ENCODE data around the gene CNPY2.
"Not testable (repeated sequence)": the region's sequence is repeated elsewhere in the genome, so short reads cannot be mapped to it uniquely, and the experiment has no call there.

Gene CNPY2

GRCh38 chr12:56296295-56296694, 19.5 kb downstream of the CNPY2 start:
- Histone ChIP-seq H3K4me1 (peaks cover 41 to 53% (median 44%) of the 10 kb centered on the region in 10 experiments), H3K4me3 (peak overlapping the region in 4 of 10 experiments; percentile 19 to 28 (median 25); a peak in 4 of 20 replicates), H3K9ac (peak overlapping the region in 8 of 11 experiments; percentile 5 to 61 (median 48); a peak in 13 of 22 replicates), H3K36me3 (peaks cover 38 to 79% (median 67%) of the 10 kb centered on the region in 11 experiments), H3K27me3 (no peaks in the 10 kb centered on the region), H3K9me3 (replicated peaks in 1 of 11) (no peaks in the 10 kb centered on the region), H4K20me1 (peaks cover 49 to 88% (median 79%) of the 10 kb centered on the region in 11 experiments; a peak in 21 of 22 replicates), H3K27ac (peak overlapping the region in 8 of 11 experiments; percentile 9 to 94 (median 52); a peak in 13 of 22 replicates), H3K4me2 (peak overlapping the region; percentile 87 to 98 (median 94))
- TF ChIP-seq Cebpa-rat (IDR thresholded peaks at IDR 0.05): peak in 1 of 11 experiments; percentile 56; a peak in 2 of 22 replicates

- Histone ChIP-seq H3K4me1 (peaks cover 30 to 39% (median 34%) of the 10 kb centered on the region in 10 experiments), H3K27ac (0 out of 22 replicates have a peak overlapping the region, but pooled peaks of 1 of the 11 experiments have one; percentile 20), H3K4me3 (no peak overlapping the region), H3K9me3 (replicated peaks in 1 of 11) (no peaks in the 10 kb centered on the region), H3K27me3 (no peaks in the 10 kb centered on the region), H3K36me3 (peaks cover 54 to 100% (median 89%) of the 10 kb centered on the region in 11 experiments), H3K4me2 (no peak overlapping the region), H4K20me1 (peaks cover 56 to 100% (median 99%) of the 10 kb centered on the region in 11 experiments; a peak in 21 of 22 replicates), H3K9ac (no peak overlapping the region)
- TF ChIP-seq Cebpa-rat (IDR thresholded peaks at IDR 0.05): no peak
Measured at GRCh38 chr12:56293795-56294194, 22.0 kb downstream of the CNPY2 start.

- Histone ChIP-seq H4K20me1 (peaks cover 35 to 91% (median 83%) of the 10 kb centered on the region in 11 experiments; a peak in 21 of 22 replicates), H3K4me2 (peak overlapping the region in 2 of 11 experiments; percentile 28 to 43; a peak in 4 of 22 replicates), H3K4me1 (peaks cover 0 to 15% (median 6%) of the 10 kb centered on the region in 10 experiments; a peak in 7 of 20 replicates), H3K27ac (peak overlapping the region in 1 of 11 experiments; percentile 14; a peak in 1 of 22 replicates), H3K4me3 (no peak overlapping the region), H3K9ac (peak overlapping the region in 1 of 11 experiments; percentile 15; a peak in 1 of 22 replicates), H3K36me3 (peaks cover 76 to 100% (median 98%) of the 10 kb centered on the region in 11 experiments), H3K27me3 (no peaks in the 10 kb centered on the region), H3K9me3 (replicated peaks in 1 of 11) (no peaks in the 10 kb centered on the region)
- no peak for TF ChIP-seq Cebpa-rat (IDR thresholded peaks at IDR 0.05)
Measured at GRCh38 chr12:56288705-56289387, 26.9 kb downstream of the CNPY2 start.

GRCh38 chr12:56286044-56286830, 29.6 kb downstream of the CNPY2 start:
- Histone ChIP-seq H3K36me3 (peaks cover 81 to 100% (median 98%) of the 10 kb centered on the region in 11 experiments), H3K9ac (no peak overlapping the region), H4K20me1 (peaks cover 14 to 78% (median 63%) of the 10 kb centered on the region in 11 experiments; a peak in 21 of 22 replicates), H3K4me3 (no peak overlapping the region), H3K9me3 (replicated peaks in 1 of 11) (no peaks in the 10 kb centered on the region), H3K4me2 (no peak overlapping the region), H3K27ac (no peak overlapping the region), H3K27me3 (no peaks in the 10 kb centered on the region), H3K4me1 (peaks cover 0 to 15% (median 3%) of the 10 kb centered on the region in 10 experiments; a peak in 7 of 20 replicates)
- TF ChIP-seq Cebpa-rat (IDR thresholded peaks at IDR 0.05): no peak

GRCh38 chr12:56284263-56284662, 31.5 kb downstream of the CNPY2 start:
- not testable (repeated sequence) for H3K4me2 ChIP-seq; H3K27me3 ChIP-seq; H3K4me3 ChIP-seq; H3K9me3 ChIP-seq (replicated peaks in 1 of 11); H3K27ac ChIP-seq; H3K9ac ChIP-seq
- peaks cover 86 to 100% (median 98%) of the 10 kb centered on the region in 11 experiments for H3K36me3 ChIP-seq
- H3K4me1 ChIP-seq: peaks cover 0 to 12% (median 3%) of the 10 kb centered on the region in 10 experiments; a peak in 7 of 20 replicates
- H4K20me1 ChIP-seq: peaks cover 6 to 73% (median 45%) of the 10 kb centered on the region in 11 experiments; a peak in 21 of 22 replicates

- TF ChIP-seq Cebpa-rat (IDR thresholded peaks at IDR 0.05): no peak
- Histone ChIP-seq H4K20me1 (peaks cover 0 to 64% (median 29%) of the 10 kb centered on the region in 11 experiments; a peak in 21 of 22 replicates), H3K27ac (no peak overlapping the region), H3K27me3 (no peaks in the 10 kb centered on the region), H3K9ac (no peak overlapping the region), H3K36me3 (peaks cover 91 to 100% (median 100%) of the 10 kb centered on the region in 11 experiments), H3K4me3 (no peak overlapping the region), H3K4me2 (no peak overlapping the region), H3K9me3 (replicated peaks in 1 of 11) (no peaks in the 10 kb centered on the region), H3K4me1 (no peaks in the 10 kb centered on the region; a peak in 1 of 20 replicates)
Measured at GRCh38 chr12:56282579-56282978, 33.2 kb downstream of the CNPY2 start.

GRCh38 chr12:56282030-56282429, 33.8 kb downstream of the CNPY2 start:
- H3K9me3 ChIP-seq (replicated peaks in 1 of 11): no peaks in the 10 kb centered on the region
- no peaks in the 10 kb centered on the region for H3K4me1 ChIP-seq
- no peak overlapping the region for H3K4me3 ChIP-seq
- no peak overlapping the region for H3K9ac ChIP-seq
- TF ChIP-seq Cebpa-rat (IDR thresholded peaks at IDR 0.05): no peak
- H4K20me1 ChIP-seq: peaks cover 0 to 58% (median 24%) of the 10 kb centered on the region in 11 experiments; a peak in 21 of 22 replicates
- H3K4me2 ChIP-seq: no peak overlapping the region
- H3K27me3 ChIP-seq: no peaks in the 10 kb centered on the region
- no peak overlapping the region for H3K27ac ChIP-seq
- H3K36me3 ChIP-seq: peaks cover 92 to 100% (median 99%) of the 10 kb centered on the region in 11 experiments

GRCh38 chr12:56280849-56281248, 34.9 kb downstream of the CNPY2 start:
- Histone ChIP-seq H3K4me3 (no peak overlapping the region), H3K36me3 (peaks cover 93 to 100% (median 99%) of the 10 kb centered on the region in 11 experiments), H3K4me2 (no peak overlapping the region), H3K4me1 (no peaks in the 10 kb centered on the region), H3K27ac (no peak overlapping the region), H3K9me3 (replicated peaks in 1 of 11) (no peaks in the 10 kb centered on the region), H3K9ac (no peak overlapping the region), H3K27me3 (no peaks in the 10 kb centered on the region), H4K20me1 (peaks cover 0 to 50% (median 13%) of the 10 kb centered on the region in 11 experiments; a peak in 15 of 22 replicates)
- TF ChIP-seq Cebpa-rat (IDR thresholded peaks at IDR 0.05): no peak
